ENCODE results near the gene NDUFV1. TPM values are rescaled to one million over a fixed set of nuclear protein-coding genes. Genes with fewer than 3 reads are reported as not detected.

The NDUFV1 gene
- total RNA-seq, 1 experiment from 2014 or later, result 321 TPM

DNA sequence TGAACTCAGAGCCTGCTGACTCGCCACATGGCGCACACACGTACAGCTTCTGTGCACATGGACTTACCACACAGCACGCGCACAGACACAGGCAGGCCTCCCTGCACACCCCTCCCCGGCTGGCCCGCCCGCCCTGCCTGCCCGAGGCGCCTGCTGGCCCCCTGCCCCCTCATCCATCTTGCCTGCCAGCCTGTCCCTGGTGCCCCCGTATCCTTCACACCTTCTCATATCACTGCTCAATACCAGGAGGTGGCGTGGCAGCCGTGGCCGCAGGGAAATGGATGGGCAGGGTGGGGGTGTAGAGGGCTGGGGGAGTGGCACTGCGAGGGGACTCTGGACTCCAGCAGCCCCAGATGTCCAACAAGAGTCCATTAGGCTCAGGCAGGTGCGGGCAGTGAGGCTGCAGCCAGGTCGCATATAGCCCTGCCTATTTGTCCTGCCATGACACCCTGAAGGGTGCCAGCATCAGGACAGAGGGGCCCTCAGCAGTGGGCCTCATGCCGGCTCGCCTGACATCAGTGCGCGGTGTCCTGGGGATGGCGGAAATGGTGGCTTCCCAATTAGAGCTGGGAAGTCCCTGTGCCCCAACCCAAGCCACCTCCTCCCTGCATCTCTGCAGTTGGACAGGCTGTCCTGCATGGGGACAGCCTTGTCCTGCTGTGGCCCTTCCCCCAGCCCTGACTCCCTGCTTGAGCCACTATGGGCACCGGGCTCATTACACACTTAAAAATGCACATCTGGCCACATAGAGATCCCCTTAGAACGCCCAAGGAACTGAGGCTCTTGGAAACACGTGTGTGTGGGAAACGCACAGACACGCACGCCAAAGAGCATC is 34.8 kb downstream of the NDUFV1 start:
- Histone ChIP-seq H3K4me2 (no peak overlapping the region), H3K36me3 (ENCODE audit: low read depth) (no peaks in the 10 kb centered on the region), H3K4me3 (no peak overlapping the region), H3K4me1 (replicated peaks; ENCODE audit: insufficient read depth) (no peaks in the 10 kb centered on the region), H2AFZ (no peak overlapping the region), H3K27me3 (ENCODE audit: insufficient read depth, low read depth) (peaks cover 17% of the 10 kb centered on the region), H3K79me2 (ENCODE audit: low read depth) (no peaks in the 10 kb centered on the region), H3F3A (ENCODE audit: insufficient read depth, low read depth) (peaks cover 7% of the 10 kb centered on the region), H3K9me3 (ENCODE audit: insufficient read depth, low read depth) (no peaks in the 10 kb centered on the region), H4K20me1 (ENCODE audit: insufficient read depth) (no peaks in the 10 kb centered on the region), H3K9me2 (ENCODE audit: insufficient read depth) (no peaks in the 10 kb centered on the region), H3K27ac (no peak overlapping the region)
- CTCF ChIA-PET, result no interaction called here
- BruUV-seq (replicated peaks), result no TSS peak
- intact Hi-C loops (cut with micrococcal nuclease; ENCODE audit: unreplicated experiment), result no loop called here
- no peak for TF ChIP-seq EZH2 (IDR thresholded peaks at IDR 0.05; ENCODE audit: low read depth)
- TF ChIP-seq CTCF (conservative IDR thresholded peaks at IDR 0.05), result no peak
- DNase-seq, result no peak
- POLR2A ChIA-PET (ENCODE audit: unreplicated experiment), result no interaction called here

GRCh38 chr11:67642173-67643120 is 35.7 kb downstream of the NDUFV1 start:
- TF ChIP-seq CTCF (conservative IDR thresholded peaks at IDR 0.05), result no peak
- H2AFZ ChIP-seq, result no peak overlapping the region
- no peaks in the 10 kb centered on the region for H3K36me3 ChIP-seq (ENCODE audit: low read depth)
- no peak overlapping the region for H3K4me2 ChIP-seq
- no peaks in the 10 kb centered on the region for H3K79me2 ChIP-seq (ENCODE audit: low read depth)
- H3K9me3 ChIP-seq (ENCODE audit: insufficient read depth, low read depth), result no peaks in the 10 kb centered on the region
- H3K27me3 ChIP-seq (ENCODE audit: insufficient read depth, low read depth), result peaks cover 17% of the 10 kb centered on the region
- H4K20me1 ChIP-seq (ENCODE audit: insufficient read depth), result no peaks in the 10 kb centered on the region
- DNase-seq, result no peak
- BruUV-seq (replicated peaks), result no TSS peak
- ChIA-PET CTCF (no interaction called here), POLR2A (ENCODE audit: unreplicated experiment) (no interaction called here)
- no peak overlapping the region for H3K27ac ChIP-seq
- no peaks in the 10 kb centered on the region for H3K4me1 ChIP-seq (replicated peaks; ENCODE audit: insufficient read depth)
- H3F3A ChIP-seq (ENCODE audit: insufficient read depth, low read depth), result no peaks in the 10 kb centered on the region; the same call in 1 of the 2 replicates
- intact Hi-C loops (cut with micrococcal nuclease; ENCODE audit: unreplicated experiment), result no loop called here
- no peak overlapping the region for H3K4me3 ChIP-seq
- H3K9me2 ChIP-seq (ENCODE audit: insufficient read depth), result no peaks in the 10 kb centered on the region

GRCh38 chr11:67644042-67644441 is 37.3 kb downstream of the NDUFV1 start:
- intact Hi-C loops (cut with micrococcal nuclease; ENCODE audit: unreplicated experiment), result no loop called here
- peaks cover 14% of the 10 kb centered on the region for H3F3A ChIP-seq (ENCODE audit: insufficient read depth, low read depth)
- H3K9me2 ChIP-seq (ENCODE audit: insufficient read depth), result no peaks in the 10 kb centered on the region
- H3K4me3 ChIP-seq, result no peak overlapping the region
- no peaks in the 10 kb centered on the region for H3K36me3 ChIP-seq (ENCODE audit: low read depth)
- H2AFZ ChIP-seq, result no peak overlapping the region
- H3K4me1 ChIP-seq (replicated peaks; ENCODE audit: insufficient read depth), result no peaks in the 10 kb centered on the region
- TF ChIP-seq CTCF (conservative IDR thresholded peaks at IDR 0.05) (peak; percentile 62), EZH2 (IDR thresholded peaks at IDR 0.05; ENCODE audit: low read depth) (no peak)
- no TSS peak for BruUV-seq (replicated peaks)
- ChIA-PET POLR2A (ENCODE audit: unreplicated experiment) (no interaction called here), CTCF (interaction anchor here (1.2 kb wide), 1 partner anchor 15 kb away, joined by 3 read pairs; no protein-coding TSS in a partner anchor)
- peak; percentile 32 to 57 for DNase-seq
- H4K20me1 ChIP-seq (ENCODE audit: insufficient read depth), result no peaks in the 10 kb centered on the region
- H3K27ac ChIP-seq, result no peak overlapping the region
- H3K9me3 ChIP-seq (ENCODE audit: insufficient read depth, low read depth), result no peaks in the 10 kb centered on the region
- peaks cover 17% of the 10 kb centered on the region for H3K27me3 ChIP-seq (ENCODE audit: insufficient read depth, low read depth)
- H3K4me2 ChIP-seq, result no peak overlapping the region
- H3K79me2 ChIP-seq (ENCODE audit: low read depth), result no peaks in the 10 kb centered on the region

All from PC-9 (cell line).